Stimulated activated CD8-positive, alpha-beta memory T cell treated with anti-CD3 and anti-CD28 coated beads, Interleukin-12 subunit alpha, Interleukin-12 subunit beta, amount 100 ng/mL, for 24 hours (primary cell): ENCODE data around the gene RASA3.
"Not testable (repeated sequence)": the region's sequence is repeated elsewhere in the genome, so short reads cannot be mapped to it uniquely, and the experiment has no call there.

Experiments used
- DNase-seq: peaks from one replicate; pipeline ENCODE4 v3.0.0-alpha.2; 2020; ENCODE audit errors: extremely low read depth

RASA3 gene

GRCh38 chr13:114112826-114113322 lies 19.5 kb downstream of the RASA3 start:
- no peak for DNase-seq

GRCh38 chr13:114112231-114112825 lies 20.1 kb downstream of the RASA3 start:
- no peak for DNase-seq

GRCh38 chr13:114111577-114111976 lies 20.8 kb downstream of the RASA3 start:
- DNase-seq = no peak

GRCh38 chr13:114110830-114111189 lies 21.6 kb downstream of the RASA3 start:
- DNase-seq = not testable (repeated sequence)

DNA sequence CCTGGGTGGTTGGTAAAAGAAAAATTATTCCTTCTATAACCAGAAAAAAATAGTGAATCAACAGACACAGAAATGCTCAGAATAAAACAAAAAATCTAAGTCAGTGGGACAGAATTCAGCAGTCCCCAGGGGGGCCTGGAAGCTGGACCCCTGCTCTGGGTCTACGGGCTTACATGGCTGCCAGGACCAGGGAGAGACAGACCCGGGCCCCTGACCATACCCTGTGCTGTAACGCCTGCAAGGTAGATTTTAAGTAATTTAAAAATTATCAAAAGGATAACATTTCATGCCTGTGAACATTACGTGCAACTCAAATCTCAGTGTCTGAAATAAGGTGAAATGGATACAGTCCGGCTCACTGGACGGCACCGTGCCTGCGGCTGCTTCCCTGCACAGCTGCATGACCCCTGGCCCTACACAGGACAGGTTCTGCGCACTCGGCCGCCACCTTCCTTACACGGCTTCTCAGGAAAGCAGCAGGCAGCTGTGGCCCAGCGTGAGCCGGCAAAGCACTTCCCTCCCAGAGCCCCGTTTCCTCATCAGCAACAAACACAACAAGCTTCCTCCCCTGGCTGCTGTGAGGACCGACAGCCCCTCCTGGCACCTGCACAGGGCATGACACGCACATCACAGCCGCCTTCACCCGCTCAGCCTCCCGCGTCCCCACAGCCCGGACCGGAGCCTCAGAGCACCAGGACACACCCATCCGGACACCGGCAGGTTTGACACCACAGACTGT lies 22.2 kb downstream of the RASA3 start:
- DNase-seq = no peak

DNA sequence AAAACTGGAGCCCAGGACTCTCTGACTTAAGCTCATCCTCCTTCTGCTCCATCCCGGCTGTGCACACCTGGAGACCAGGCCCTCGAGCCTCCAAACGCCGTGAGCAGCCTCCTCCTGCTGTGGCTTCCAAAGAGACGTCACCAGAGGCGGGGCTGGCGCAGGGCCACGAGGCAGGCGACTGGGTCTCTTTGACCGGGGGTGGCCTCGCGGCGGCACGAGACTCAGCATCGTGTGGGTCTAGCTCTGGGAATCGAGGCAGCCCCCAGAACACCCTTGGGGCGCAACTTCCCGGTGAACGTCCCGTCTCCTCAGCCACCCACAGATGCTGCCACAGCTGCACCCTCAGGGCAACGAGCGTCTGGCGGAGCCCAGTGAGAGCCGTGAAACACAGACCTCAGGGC lies 22.8 kb downstream of the RASA3 start:
- DNase-seq = no peak

DNA sequence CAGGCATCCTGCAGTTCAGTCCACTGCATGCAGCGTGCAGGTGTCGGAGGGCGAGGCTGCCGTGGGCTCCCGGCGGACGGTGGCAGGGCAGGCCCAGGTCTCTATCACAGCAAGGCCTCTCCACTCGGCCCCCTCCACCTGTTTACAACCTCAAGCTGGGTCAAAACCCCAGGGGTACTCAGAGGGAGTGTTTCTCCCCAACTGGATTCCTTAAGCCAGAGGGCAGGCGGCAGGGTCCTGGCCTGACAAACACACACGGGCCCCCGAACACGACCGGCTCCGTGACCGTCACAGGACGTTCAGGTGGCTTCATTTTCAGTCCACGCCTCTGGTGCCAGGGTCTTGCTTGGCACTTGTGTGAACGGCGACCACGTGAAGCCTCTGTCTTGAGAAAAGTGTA lies 23.5 kb downstream of the RASA3 start:
- DNase-seq = no peak

GRCh38 chr13:114108141-114108761 lies 24.2 kb downstream of the RASA3 start:
- DNase-seq = no peak

- DNase-seq = no peak
Observed at GRCh38 chr13:114107686-114108081, 24.7 kb downstream of the RASA3 start.

- DNase-seq = no peak
Observed at GRCh38 chr13:114106991-114107685, 25.3 kb downstream of the RASA3 start.

DNA sequence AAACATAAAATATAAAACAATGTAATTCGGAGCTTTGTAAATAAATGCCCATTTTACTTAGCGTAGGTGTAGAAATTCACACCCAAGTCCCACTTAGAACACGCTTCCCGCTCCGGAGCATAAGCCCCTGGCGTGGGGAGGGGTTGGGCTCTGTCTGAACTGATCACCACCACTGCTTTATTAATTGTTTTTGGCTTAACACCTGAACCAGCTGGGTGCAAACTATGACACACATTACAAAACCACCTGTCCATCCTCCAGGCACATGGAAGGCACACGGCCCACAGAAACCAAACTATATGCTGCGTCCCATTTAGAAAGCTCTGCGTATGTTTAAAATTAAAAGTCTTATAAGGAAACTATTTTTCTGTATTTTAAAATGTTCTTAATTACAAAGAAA lies 25.9 kb downstream of the RASA3 start:
- DNase-seq = no peak

DNA sequence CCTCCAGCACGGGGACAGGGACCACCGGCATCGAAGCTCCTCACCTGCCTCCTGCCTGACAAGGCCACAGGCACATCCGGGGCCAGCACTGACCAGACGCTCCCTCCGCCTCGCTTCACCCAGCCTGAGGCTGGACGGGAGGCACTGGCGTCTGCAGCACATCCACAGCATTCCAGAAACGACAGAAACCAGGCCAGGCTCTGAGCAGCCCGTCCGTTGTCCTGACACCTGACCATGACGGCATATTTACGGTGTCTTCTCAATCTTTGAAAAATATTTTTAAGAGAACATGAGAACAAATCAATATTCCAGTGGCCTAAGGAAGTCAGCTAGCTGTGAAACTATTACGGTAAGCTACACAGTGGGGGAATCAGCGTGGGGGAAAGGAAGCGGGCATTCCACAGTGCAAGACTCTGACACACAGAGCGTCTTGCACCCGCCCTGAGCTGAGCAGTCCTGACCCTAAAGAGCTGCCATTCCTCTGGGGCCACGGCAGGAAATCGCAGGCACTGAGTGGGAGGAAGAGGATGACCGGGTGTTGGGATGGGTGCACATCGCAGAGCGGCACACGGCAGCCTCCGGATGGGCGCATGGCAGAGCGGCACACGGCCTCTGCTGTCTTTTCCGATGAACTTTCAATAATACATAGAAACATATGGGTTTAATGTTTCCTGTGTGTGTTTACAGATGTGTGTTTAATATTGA lies 26.8 kb downstream of the RASA3 start:
- no peak for DNase-seq

GRCh38 chr13:114104655-114105520 lies 27.5 kb downstream of the RASA3 start:
- DNase-seq = no peak

- DNase-seq = no peak
Observed at GRCh38 chr13:114103801-114104654, 28.4 kb downstream of the RASA3 start.

DNA sequence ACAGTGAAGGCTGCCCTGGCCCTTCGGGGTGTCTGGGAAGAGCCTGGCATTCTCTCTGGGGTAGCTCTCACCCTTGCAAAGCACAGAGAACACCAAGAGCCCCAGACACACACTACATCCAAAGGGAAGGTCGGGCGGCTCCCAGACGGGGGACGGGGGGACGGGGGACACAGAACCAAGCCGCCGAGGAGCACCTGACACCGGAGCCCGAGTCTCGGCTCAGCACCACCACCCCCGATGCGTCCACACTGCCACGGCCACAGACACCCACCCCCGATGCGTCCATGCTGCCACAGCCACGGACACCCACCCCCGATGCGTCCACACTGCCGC lies 29.2 kb downstream of the RASA3 start:
- not testable (repeated sequence) for DNase-seq

GRCh38 chr13:114102521-114103288 lies 29.7 kb downstream of the RASA3 start:
- DNase-seq = no peak

- no peak for DNase-seq
Observed at GRCh38 chr13:114102131-114102520, 30.3 kb downstream of the RASA3 start.

- DNase-seq = no peak
Observed at GRCh38 chr13:114101358-114102130, 30.9 kb downstream of the RASA3 start.
